SU-DHL-6 (cell line): Measurements from ENCODE around the gene C13orf42.

Experiments used
- H2AFZ ChIP-seq: fragments of 200-600 bp; sonication (generic); 2 replicates; pipeline ENCODE4 v1.6.1; 2014; ENCODE audit warnings: low read depth, mild to moderate bottlenecking, moderate library complexity, mixed read lengths, antibody characterized with exemption, low read length; ENCODE audit not compliant: severe bottlenecking
- H3F3A ChIP-seq: fragments of 200-600 bp; shearing (Covaris generic); 2 replicates; pipeline ENCODE4 v1.6.0; 2016; ENCODE audit warnings: antibody characterized with exemption, mild to moderate bottlenecking; ENCODE audit not compliant: insufficient read depth
- H3K27ac ChIP-seq: fragments of 200-600 bp; sonication (generic); 2 replicates; pipeline ENCODE4 v1.5.1; 2016; ENCODE audit warnings: low read depth, mild to moderate bottlenecking, low read length, moderate library complexity, mixed read lengths
- H3K27me3 ChIP-seq: fragments of 200-600 bp; sonication (generic), shearing (Covaris generic); 2 replicates; pipeline ENCODE4 v1.6.0; 2014; ENCODE audit warnings: mild to moderate bottlenecking, low read length
- H3K36me3 ChIP-seq: fragments of 200-600 bp; sonication (generic); 2 replicates; pipeline ENCODE4 v1.6.1; 2014; ENCODE audit warnings: mild to moderate bottlenecking, low read length, mixed read lengths
- H3K4me2 ChIP-seq: fragments of 300-600, 200-600 bp; shearing (Covaris generic), sonication (generic); 2 replicates; pipeline ENCODE4 v1.6.0; 2014; ENCODE audit warnings: low read length, low read depth, mild to moderate bottlenecking; ENCODE audit not compliant: poor library complexity, severe bottlenecking
- H3K4me3 ChIP-seq: fragments of 200-600 bp; sonication (generic); 2 replicates; pipeline ENCODE4 v1.5.1; 2014; ENCODE audit warnings: antibody characterized with exemption, low read length, mild to moderate bottlenecking, mixed read lengths; ENCODE audit not compliant: insufficient read depth, poor library complexity, severe bottlenecking
- H3K79me2 ChIP-seq: fragments of 200-600 bp; sonication (generic); 2 replicates; pipeline ENCODE4 v1.6.1; 2014; ENCODE audit warnings: mild to moderate bottlenecking, low read length, moderate library complexity; ENCODE audit not compliant: insufficient read depth
- H3K9ac ChIP-seq: fragments of 200-600 bp; sonication (generic); 2 replicates; pipeline ENCODE4 v1.7.0; 2014; ENCODE audit warnings: mild to moderate bottlenecking, low read length
- H3K9me2 ChIP-seq: fragments of 200-600 bp; sonication (generic); replicated peaks from 2 replicates; pipeline ENCODE4 v1.6.1; 2014; ENCODE audit warnings: low read length; ENCODE audit not compliant: insufficient read depth
- H3K9me3 ChIP-seq: fragments of 200-600 bp; sonication (generic); 2 replicates; pipeline ENCODE4 v1.6.1; 2014; ENCODE audit warnings: low read length, mixed read lengths; ENCODE audit not compliant: insufficient read depth
- H4K20me1 ChIP-seq: fragments of 200-600 bp; sonication (generic); 2 replicates; pipeline ENCODE4 v1.6.1; 2014; ENCODE audit warnings: low read depth, mild to moderate bottlenecking, antibody characterized with exemption, low read length, moderate library complexity, mixed read lengths
- CTCF ChIP-seq: fragments of 200-600 bp; sonication (generic); IDR thresholded peaks from one replicate; pipeline ENCODE4 v1.5.1; 2017; ENCODE audit warnings: antibody characterized with exemption, mild to moderate bottlenecking, low read length, moderate library complexity; ENCODE audit not compliant: insufficient read depth, poor library complexity, severe bottlenecking
- EZH2phosphoT487 ChIP-seq: fragments of 200-600 bp; sonication (generic), shearing (Covaris generic); conservative IDR thresholded peaks from 2 replicates; pipeline ENCODE4 v1.6.1; 2018; ENCODE audit warnings: mild to moderate bottlenecking, antibody characterized with exemption, low read length, moderate library complexity, mixed read lengths

The C13orf42 gene

GRCh38 chr13:51136276-51136980, 25.4 kb upstream of the C13orf42 start:
- TF ChIP-seq CTCF (no peak), EZH2phosphoT487 (no peak)
- Histone ChIP-seq H3K79me2 (no peaks in the 10 kb centered on the region), H3K4me3 (no peak overlapping the region), H3K9ac (no peak overlapping the region), H4K20me1 (no peaks in the 10 kb centered on the region), H3K9me2 (no peaks in the 10 kb centered on the region), H3K27ac (no peak overlapping the region), H3K36me3 (no peaks in the 10 kb centered on the region), H3F3A (no peaks in the 10 kb centered on the region), H3K27me3 (no peaks in the 10 kb centered on the region), H3K9me3 (no peaks in the 10 kb centered on the region), H2AFZ (no peak overlapping the region), H3K4me2 (no peak overlapping the region)

GRCh38 chr13:51134763-51135365, 23.8 kb upstream of the C13orf42 start:
- H3K9me3 ChIP-seq = peaks cover 4% of the 10 kb centered on the region; the same call in 1 of the 2 replicates
- H3K27ac ChIP-seq = no peak overlapping the region
- no peak overlapping the region for H3K9ac ChIP-seq
- no peak overlapping the region for H2AFZ ChIP-seq
- no peaks in the 10 kb centered on the region for H3F3A ChIP-seq
- H3K79me2 ChIP-seq = no peaks in the 10 kb centered on the region
- H3K27me3 ChIP-seq = no peaks in the 10 kb centered on the region
- no peaks in the 10 kb centered on the region for H4K20me1 ChIP-seq
- no peak for TF ChIP-seq CTCF
- no peak for TF ChIP-seq EZH2phosphoT487
- no peak overlapping the region for H3K4me3 ChIP-seq
- no peak overlapping the region for H3K4me2 ChIP-seq
- no peaks in the 10 kb centered on the region for H3K9me2 ChIP-seq
- H3K36me3 ChIP-seq = no peaks in the 10 kb centered on the region

GRCh38 chr13:51130348-51130747, 19.3 kb upstream of the C13orf42 start:
- H3K27ac ChIP-seq = no peak overlapping the region

More at GRCh38 chr13:51130348-51130747, 19.3 kb upstream of the C13orf42 start:
- no peak overlapping the region for H3K9ac ChIP-seq
- no peaks in the 10 kb centered on the region for H3K27me3 ChIP-seq
- H3K4me3 ChIP-seq = no peak overlapping the region
- no peak overlapping the region for H2AFZ ChIP-seq
- no peaks in the 10 kb centered on the region for H3F3A ChIP-seq
- no peaks in the 10 kb centered on the region for H4K20me1 ChIP-seq
- no peaks in the 10 kb centered on the region for H3K36me3 ChIP-seq
- no peaks in the 10 kb centered on the region for H3K79me2 ChIP-seq
- H3K4me2 ChIP-seq = no peak overlapping the region
- H3K9me3 ChIP-seq = peaks cover 4% of the 10 kb centered on the region; the same call in 1 of the 2 replicates
- no peak for TF ChIP-seq EZH2phosphoT487
- no peak for TF ChIP-seq CTCF
- no peaks in the 10 kb centered on the region for H3K9me2 ChIP-seq
